GM19372 (cell line): ENCODE results near the gene AK9.

Experiments used
- ATAC-seq: cut with Tn5 transposase; IDR thresholded peaks from one replicate; pipeline ENCODE4 v1.9.1; 2021; ENCODE audit warnings: mild to moderate bottlenecking, low read depth, moderate library complexity; ENCODE audit not compliant: unreplicated experiment

The AK9 gene

GRCh38 chr6:109515781-109516409, 175.1 kb downstream of the AK9 start:
- no peak for ATAC-seq

- ATAC-seq: no peak
Measured at GRCh38 chr6:109514946-109515345, 176.1 kb downstream of the AK9 start.

DNA sequence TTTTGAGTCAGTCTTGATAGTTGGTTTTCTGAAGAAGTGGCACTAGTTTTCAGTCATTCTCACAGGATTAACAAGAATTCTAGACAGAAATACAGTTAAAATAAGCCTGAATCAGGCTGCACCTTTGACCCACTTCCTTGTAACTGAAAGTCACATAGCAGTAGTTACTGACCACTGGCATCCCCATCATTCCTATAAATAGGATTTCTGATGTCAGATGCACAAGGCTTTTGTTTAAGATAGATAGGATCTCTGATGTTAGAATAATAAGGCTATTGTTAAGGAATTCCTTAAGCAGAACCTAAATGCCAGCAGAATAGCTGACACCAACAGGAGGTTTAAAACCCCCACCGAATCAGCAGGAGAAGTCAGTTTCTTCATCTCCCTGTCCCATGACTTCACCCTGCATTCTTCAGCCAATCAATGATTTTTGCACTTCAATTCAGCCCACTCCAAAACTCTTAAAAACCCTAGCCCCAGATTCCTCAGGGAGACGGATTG, 177.4 kb downstream of the AK9 start:
- ATAC-seq: no peak

DNA sequence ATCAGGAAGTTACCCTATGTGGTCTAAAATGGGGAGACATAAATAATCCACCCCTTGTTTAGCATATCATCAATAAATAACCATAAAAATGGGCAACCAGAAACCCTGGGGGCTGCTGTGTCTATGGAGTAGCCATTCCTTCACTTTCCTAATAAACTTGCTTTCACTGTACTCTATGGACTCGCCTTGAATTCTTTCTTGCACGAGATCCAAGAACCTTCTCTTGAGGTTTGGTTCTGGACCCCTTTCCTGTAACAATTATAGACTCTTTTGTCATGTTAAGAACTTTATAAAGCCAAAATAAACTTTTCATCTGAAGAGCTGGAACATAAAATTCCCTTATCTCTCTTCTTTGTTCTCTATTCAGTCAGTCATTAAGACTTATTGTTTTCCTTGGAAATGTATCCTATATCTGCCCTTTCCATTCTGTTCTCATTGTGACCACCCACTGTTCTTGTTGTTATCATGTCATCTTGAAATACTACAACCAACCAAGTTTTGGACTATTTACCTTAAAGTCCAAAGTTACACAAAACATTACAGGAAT, 178.7 kb downstream of the AK9 start:
- no peak for ATAC-seq

DNA sequence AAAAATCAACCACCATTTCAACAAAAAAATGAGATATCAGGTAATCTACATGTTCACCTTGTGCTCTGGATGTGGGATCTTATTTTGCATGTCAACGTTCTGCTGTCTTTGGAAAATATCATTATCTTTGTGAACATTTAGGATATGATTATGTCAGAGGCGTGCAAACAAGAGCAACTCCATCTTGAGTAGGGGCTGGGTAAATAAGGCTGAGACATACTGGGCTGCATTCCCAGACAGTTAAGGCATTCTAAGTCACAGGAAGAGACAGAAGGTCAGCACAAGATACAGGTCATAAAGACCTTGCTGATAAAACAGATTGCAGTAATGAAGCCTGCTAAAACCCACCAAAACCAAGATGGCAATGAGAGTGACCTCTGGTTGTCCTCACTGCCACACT, 179.2 kb downstream of the AK9 start:
- ATAC-seq: no peak

- no peak for ATAC-seq
Measured at GRCh38 chr6:109510358-109510757, 180.6 kb downstream of the AK9 start.

- ATAC-seq: no peak
Measured at GRCh38 chr6:109508166-109508860, 182.7 kb downstream of the AK9 start.

- ATAC-seq: no peak
Measured at GRCh38 chr6:109507490-109508072, 183.4 kb downstream of the AK9 start.

GRCh38 chr6:109506841-109507240, 184.2 kb downstream of the AK9 start:
- ATAC-seq: no peak

GRCh38 chr6:109506314-109506713, 184.7 kb downstream of the AK9 start:
- no peak for ATAC-seq

DNA sequence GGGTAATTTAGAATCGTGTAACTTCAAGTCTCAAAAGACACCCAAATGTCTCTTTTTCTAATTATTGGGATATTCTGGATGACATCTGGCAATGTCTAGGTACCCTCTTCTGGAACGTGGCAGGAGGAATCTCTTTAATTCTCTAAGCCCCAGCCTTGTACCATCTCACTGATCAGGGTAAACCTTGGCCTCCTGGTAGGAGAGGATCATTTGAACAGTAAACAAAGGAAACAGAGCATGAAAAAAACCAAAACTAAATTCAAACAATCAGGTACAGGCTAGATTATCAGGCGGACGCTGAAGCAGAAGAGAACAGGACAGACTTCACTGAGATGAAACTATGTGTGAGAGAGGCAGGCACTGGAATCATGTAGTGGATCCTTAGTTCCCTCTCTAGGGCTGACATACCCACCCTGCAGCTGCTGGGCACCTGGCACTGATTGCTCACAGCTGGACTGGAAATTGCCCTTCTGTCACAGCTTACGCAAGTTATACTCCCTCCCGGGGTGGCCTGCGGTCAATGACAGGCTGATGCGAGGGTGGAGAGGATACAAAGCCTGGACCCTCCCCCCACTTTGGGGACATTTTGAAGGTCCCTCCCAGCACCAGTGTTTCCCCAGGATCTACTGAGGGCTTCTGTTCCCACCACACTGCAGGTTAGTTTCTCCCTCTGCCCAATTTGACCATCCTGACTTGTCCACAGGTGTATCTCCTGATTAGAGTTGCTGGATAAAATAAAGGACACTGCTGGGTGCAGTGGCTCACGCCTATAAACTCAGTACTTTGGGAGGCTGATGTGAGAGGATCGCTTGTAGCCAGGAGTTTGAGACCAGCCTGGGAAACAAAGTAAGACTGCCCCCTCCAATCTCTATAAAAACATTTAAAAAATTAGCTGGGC, 187.4 kb downstream of the AK9 start:
- ATAC-seq: no peak

GRCh38 chr6:109498936-109499335, 192.1 kb downstream of the AK9 start:
- no peak for ATAC-seq

- ATAC-seq: no peak
Measured at GRCh38 chr6:109498052-109498451, 192.9 kb downstream of the AK9 start.

- ATAC-seq: no peak
Measured at GRCh38 chr6:109496036-109496772, 194.8 kb downstream of the AK9 start.

DNA sequence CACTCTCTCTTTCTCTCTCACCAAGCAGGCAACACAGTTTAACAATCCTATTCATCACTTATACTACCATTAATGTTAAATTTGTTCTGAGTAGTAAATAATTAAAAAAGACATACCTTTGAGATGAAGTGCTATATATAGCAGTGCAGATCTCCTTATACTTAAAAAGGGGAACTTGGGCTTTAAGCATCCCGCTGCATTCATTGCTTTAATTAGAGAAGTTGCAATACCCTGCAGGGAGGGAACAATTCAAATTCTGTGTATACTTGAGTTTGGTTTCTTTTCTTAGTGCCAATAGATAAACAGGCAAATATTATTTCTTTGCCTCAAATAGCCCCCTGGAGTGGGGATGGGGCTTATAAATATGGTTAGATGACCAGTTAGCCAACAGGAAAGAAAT, 197.1 kb downstream of the AK9 start:
- ATAC-seq: no peak

- no peak for ATAC-seq
Measured at GRCh38 chr6:109491207-109491938, 199.6 kb downstream of the AK9 start.

DNA sequence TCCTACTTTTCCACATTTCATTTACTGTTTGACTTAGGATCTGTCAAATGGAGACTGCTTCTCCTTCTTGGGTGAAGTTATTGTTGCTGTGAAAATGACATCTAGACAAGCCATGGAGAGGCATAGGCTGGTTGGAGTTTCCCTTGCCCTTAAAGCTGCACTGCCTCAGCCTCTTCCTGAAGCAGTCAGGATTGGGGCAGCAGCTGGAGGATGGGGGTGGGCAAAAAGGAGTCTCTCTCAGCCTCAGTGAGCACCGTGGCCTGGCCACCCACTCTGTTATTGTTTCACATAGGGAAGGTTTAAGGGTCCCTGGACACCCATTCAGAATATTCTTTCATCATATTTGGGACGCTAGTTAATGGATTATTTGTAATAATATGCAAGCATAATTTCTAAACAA, 200.3 kb downstream of the AK9 start:
- ATAC-seq: no peak

DNA sequence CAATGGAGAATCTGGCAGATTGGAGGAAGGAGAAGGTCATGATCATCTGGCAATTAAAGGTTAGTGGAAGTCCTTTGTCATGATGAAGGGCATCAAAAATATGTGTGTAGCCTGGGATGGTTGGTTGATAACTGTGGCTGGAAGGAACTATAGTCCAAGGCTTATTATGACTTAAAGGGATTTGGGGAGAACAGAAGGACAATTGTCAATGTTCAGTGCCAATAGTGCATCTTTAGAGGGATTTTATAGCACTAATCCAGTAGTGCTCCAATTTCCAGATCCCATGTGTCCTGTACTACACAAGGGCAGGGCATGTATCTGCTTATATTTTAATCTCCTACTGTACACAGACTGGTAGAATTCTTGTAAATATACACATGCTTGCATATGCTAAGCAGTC, 203.0 kb downstream of the AK9 start:
- ATAC-seq: no peak

DNA sequence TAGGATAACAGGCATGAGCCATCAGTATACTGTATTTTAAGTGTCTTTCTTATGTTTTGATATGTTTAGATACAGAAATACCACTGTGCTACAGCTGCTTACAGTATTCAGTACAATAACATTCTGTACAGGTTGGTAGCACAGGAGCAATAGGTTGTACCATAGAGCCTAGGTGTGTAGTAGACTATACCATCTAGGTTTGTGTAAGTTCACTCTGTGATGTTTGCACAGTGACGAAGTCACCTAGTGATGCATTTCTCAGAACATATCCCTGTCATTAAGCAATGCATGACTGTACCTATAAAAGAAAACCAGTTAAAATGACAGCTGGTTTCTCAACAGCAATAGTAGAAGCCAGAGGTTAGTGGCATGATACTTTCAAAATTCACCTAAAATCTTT, 204.9 kb downstream of the AK9 start:
- ATAC-seq: no peak
